ENCODE data around the gene SLC19A2. TPM values are rescaled to one million over a fixed set of nuclear protein-coding genes. Genes with fewer than 3 reads are reported as not detected.

The SLC19A2 gene
- total RNA-seq, 1 experiment from 2014 or later = 12.8 TPM

DNA sequence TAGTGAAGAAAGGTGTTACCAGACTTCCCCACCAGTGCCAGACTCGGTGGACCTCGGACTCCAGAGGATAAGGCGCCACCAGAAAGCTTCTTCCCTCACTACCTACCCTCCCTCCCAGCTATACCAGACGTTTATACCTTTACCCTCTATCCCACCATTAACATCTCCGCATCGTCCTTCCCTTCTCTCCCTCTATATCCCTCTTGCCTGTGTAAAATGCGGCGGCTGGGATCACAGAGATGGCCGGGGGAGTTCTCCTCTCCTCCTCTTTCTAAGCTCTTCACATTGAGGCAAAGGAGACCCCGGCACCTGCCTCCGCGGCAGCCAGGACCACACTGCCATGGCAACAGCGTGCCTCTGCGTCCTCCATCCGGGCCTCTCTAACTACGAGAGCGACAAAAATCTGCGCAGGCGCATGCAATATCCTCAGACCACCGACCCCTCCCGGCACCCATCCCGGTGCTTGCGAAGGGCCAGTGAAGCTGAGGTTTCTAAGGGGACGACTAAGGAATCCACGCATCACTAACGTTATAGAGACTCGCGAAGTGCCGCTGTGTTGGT, 58.6 kb downstream of the SLC19A2 start, which contains the start of gene CCDC181:
CCDC181 (minus strand) TSS at position 394 of the 561 bp plus-strand sequence. CDS start 2,547 bp downstream, outside the sequence.
- Mint-ChIP-seq H3K4me3 (peak within 1 kb of the TSS; percentile 81 to 96), H3K36me3 (ENCODE audit: insufficient read depth in 1 of 3, low read depth in 3 of 3) (no peaks in the 10 kb centered on the region), H3K27me3 (ENCODE audit: low read depth) (peaks cover 35% of the 10 kb centered on the region), H3K4me1 (peaks cover 4 to 10% of the 10 kb centered on the region in 2 experiments; a peak in 3 of 4 replicates), H3K9me3 (peaks cover 0 to 4% of the 10 kb centered on the region in 2 experiments; a peak in 2 of 5 replicates), H3K27ac (0 out of 7 replicates have a peak within 1 kb of the TSS, but pooled peaks of 1 of the 3 experiments have one; percentile 82)
- H3K9me3 ChIP-seq (ENCODE audit: control insufficient read depth, low read depth, low read length) = no peaks in the 10 kb centered on the region
- no peak within 1 kb of the TSS for H3K27ac ChIP-seq (ENCODE audit: insufficient read length, low read depth, low read length)
- H3K23ac ChIP-seq (ENCODE audit: insufficient read length, low read depth, low read length) = no peak within 1 kb of the TSS
- no peak within 1 kb of the TSS for H2AK5ac ChIP-seq (ENCODE audit: insufficient read length, low read length)
- no peak within 1 kb of the TSS for H2BK20ac ChIP-seq (ENCODE audit: low read depth, low read length, poor library complexity, severe bottlenecking)
- H3K23me2 ChIP-seq (ENCODE audit: insufficient read length, low read depth, low read length, poor library complexity, severe bottlenecking) = no peaks in the 10 kb centered on the region
- no peak within 1 kb of the TSS for H2BK120ac ChIP-seq (ENCODE audit: low read depth, low read length, poor library complexity, severe bottlenecking)
- H4K5ac ChIP-seq (ENCODE audit: insufficient read length, low read depth, low read length) = no peak within 1 kb of the TSS
- DNase-seq = peak; percentile 95
- H3K4me2 ChIP-seq (ENCODE audit: insufficient read depth, insufficient read length, low read length) = peak within 1 kb of the TSS; percentile 69
- H2AFZ ChIP-seq (ENCODE audit: low read length) = peak within 1 kb of the TSS; percentile 33
- H2BK15ac ChIP-seq (ENCODE audit: low read depth, low read length) = no peak within 1 kb of the TSS
- no peak within 1 kb of the TSS for H2BK5ac ChIP-seq (ENCODE audit: insufficient read length, low read length)
- no peaks in the 10 kb centered on the region for H3K4me1 ChIP-seq (ENCODE audit: insufficient read depth, low read length)
- H3K9ac ChIP-seq (ENCODE audit: extremely low read depth, insufficient read length, low read length) = peak within 1 kb of the TSS; percentile 42
- WGBS (ENCODE audit: extremely low coverage, insufficient read length, low lambda C conversion rate) = no CpG with 5 or more reads among the region's 29 CpGs
- no peak within 1 kb of the TSS for H3K4ac ChIP-seq (ENCODE audit: low read depth, low read length)
- no peak within 1 kb of the TSS for H2BK12ac ChIP-seq (ENCODE audit: insufficient read length, low read depth, low read length)
- no peak within 1 kb of the TSS for H3K56ac ChIP-seq (ENCODE audit: insufficient read length, low read depth, low read length)
- no peak within 1 kb of the TSS for H4K91ac ChIP-seq (ENCODE audit: insufficient read length, low read depth, low read length)
- no peak within 1 kb of the TSS for H3T11ph ChIP-seq (ENCODE audit: low read length)
- no peaks in the 10 kb centered on the region for H3K27me3 ChIP-seq (ENCODE audit: insufficient read depth, low read length)
- no peaks in the 10 kb centered on the region for H3K79me2 ChIP-seq (ENCODE audit: insufficient read depth, low read length)
- H3K18ac ChIP-seq (ENCODE audit: insufficient read length, low read depth, low read length) = no peak within 1 kb of the TSS
- H4K20me1 ChIP-seq (ENCODE audit: control insufficient read depth, insufficient read depth, insufficient read length) = no peaks in the 10 kb centered on the region
- TF ChIP-seq, protein P1, sequence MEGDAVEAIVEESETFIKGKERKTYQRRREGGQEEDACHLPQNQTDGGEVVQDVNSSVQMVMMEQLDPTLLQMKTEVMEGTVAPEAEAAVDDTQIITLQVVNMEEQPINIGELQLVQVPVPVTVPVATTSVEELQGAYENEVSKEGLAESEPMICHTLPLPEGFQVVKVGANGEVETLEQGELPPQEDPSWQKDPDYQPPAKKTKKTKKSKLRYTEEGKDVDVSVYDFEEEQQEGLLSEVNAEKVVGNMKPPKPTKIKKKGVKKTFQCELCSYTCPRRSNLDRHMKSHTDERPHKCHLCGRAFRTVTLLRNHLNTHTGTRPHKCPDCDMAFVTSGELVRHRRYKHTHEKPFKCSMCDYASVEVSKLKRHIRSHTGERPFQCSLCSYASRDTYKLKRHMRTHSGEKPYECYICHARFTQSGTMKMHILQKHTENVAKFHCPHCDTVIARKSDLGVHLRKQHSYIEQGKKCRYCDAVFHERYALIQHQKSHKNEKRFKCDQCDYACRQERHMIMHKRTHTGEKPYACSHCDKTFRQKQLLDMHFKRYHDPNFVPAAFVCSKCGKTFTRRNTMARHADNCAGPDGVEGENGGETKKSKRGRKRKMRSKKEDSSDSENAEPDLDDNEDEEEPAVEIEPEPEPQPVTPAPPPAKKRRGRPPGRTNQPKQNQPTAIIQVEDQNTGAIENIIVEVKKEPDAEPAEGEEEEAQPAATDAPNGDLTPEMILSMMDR (conservative IDR thresholded peaks at IDR 0.05) = no peak
- H3K14ac ChIP-seq (ENCODE audit: insufficient read depth, low read length) = no peak within 1 kb of the TSS
- H3K79me1 ChIP-seq (ENCODE audit: insufficient read depth, low read depth, low read length, poor library complexity, severe bottlenecking) = no peaks in the 10 kb centered on the region
- H4K8ac ChIP-seq (replicated peaks; ENCODE audit: insufficient read length, low read depth, low read length) = no peak within 1 kb of the TSS

Measured in H9 (cell line).